Common myeloid progenitor, CD34-positive (primary cell): ENCODE results near the gene MS4A8. TPM values are rescaled to one million over a fixed set of nuclear protein-coding genes. Genes with fewer than 3 reads are reported as not detected.
"Not testable (repeated sequence)": the region's sequence is repeated elsewhere in the genome, so short reads cannot be mapped to it uniquely, and the experiment has no call there.

Source experiments
- CTCF ChIA-PET: fragments of 350-600 bp; sonication (Branson Sonifier 250); formaldehyde crosslinking; loops from one replicate; lab custom pipeline; 2021; ENCODE audit warnings: antibody characterized with exemption; lab: Charles Lee
- POLR2A ChIA-PET: fragments of 350-600 bp; sonication (Branson Sonifier 250); formaldehyde crosslinking; loops from one replicate; lab custom pipeline; 2021; ENCODE audit warnings: antibody characterized with exemption; lab: Charles Lee
- DNase-seq, 3 donors: peaks; one replicate each; pipeline versions ENCODE4 v3.0.0 to v3.0.0-alpha.2; 2013
- H3K27ac ChIP-seq, 2 experiments: 1 replicate in 1 of 2; 2 replicates in 1 of 2; pipeline ENCODE4 v1.7.0; 2013; ENCODE audit warnings: inconsistent platforms in 2 of 2, low read length in 2 of 2, mild to moderate bottlenecking in 2 of 2, low read depth in 1 of 2, moderate library complexity in 1 of 2; ENCODE audit not compliant: severe bottlenecking in 2 of 2, insufficient read depth in 1 of 2, poor library complexity in 1 of 2
- H3K27me3 ChIP-seq, 5 experiments: replicated peaks in 2 of 5; 1 replicate in 3 of 5; 2 replicates in 2 of 5; pipeline versions ENCODE4 v1.6.1 to v1.7.0; 2013; ENCODE audit warnings: low read length in 4 of 5, mild to moderate bottlenecking in 2 of 5, moderate library complexity in 2 of 5, inconsistent platforms in 1 of 5; ENCODE audit not compliant: insufficient read depth in 5 of 5, control insufficient read depth in 4 of 5
- H3K36me3 ChIP-seq, 4 experiments: 1 replicate in 2 of 4; 2 replicates in 2 of 4; pipeline versions ENCODE4 v1.6.1 to v1.7.0; 2013; ENCODE audit warnings: low read length in 3 of 4, control low read depth in 1 of 4, mild to moderate bottlenecking in 1 of 4; ENCODE audit not compliant: control insufficient read depth in 4 of 4, insufficient read depth in 4 of 4
- H3K4me1 ChIP-seq, 4 experiments: 1 replicate in 3 of 4; 2 replicates in 1 of 4; pipeline versions ENCODE4 v1.6.1 to v1.7.1; 2013; ENCODE audit warnings: low read length in 3 of 4, mild to moderate bottlenecking in 3 of 4, control low read depth in 1 of 4, inconsistent platforms in 1 of 4, moderate library complexity in 1 of 4; ENCODE audit not compliant: control insufficient read depth in 4 of 4, insufficient read depth in 4 of 4; ENCODE audit errors: control extremely low read depth in 1 of 4
- H3K4me3 ChIP-seq, 7 experiments: 1 replicate in 4 of 7; 2 replicates in 3 of 7; pipeline versions ENCODE4 v1.5.1 to v1.7.0; 2013; ENCODE audit warnings: mild to moderate bottlenecking in 7 of 7, low read length in 6 of 7, moderate library complexity in 6 of 7, inconsistent platforms in 2 of 7, low read depth in 2 of 7, control low read depth in 1 of 7; ENCODE audit not compliant: insufficient read depth in 4 of 7, control insufficient read depth in 1 of 7; ENCODE audit errors: extremely low read depth in 1 of 7
- H3K9me3 ChIP-seq, 5 experiments: 1 replicate in 4 of 5; 2 replicates in 1 of 5; pipeline versions ENCODE4 v1.6.1 to v1.7.1; 2013; ENCODE audit warnings: low read length in 4 of 5, mild to moderate bottlenecking in 2 of 5, inconsistent platforms in 1 of 5, low read depth in 1 of 5, moderate library complexity in 1 of 5; ENCODE audit not compliant: control insufficient read depth in 4 of 5, insufficient read depth in 2 of 5; ENCODE audit errors: control extremely low read depth in 1 of 5
- WGBS: methylation state at CpG from one replicate; pipeline ENCODE4 v1.1.5; 2013; ENCODE audit not compliant: insufficient coverage; 5-methylcytosine and 5-hydroxymethylcytosine counted together
- polyA plus RNA-seq: library from polyadenylated mRNA; unstranded; fragments of 120-200 nt; gene quantifications from one replicate; pipeline ENCODE4 v1.2.1, GENCODE V29; 2013

MS4A8 gene
- polyA plus RNA-seq = 0.16 TPM

GRCh38 chr11:60699284-60699691 is at the start of gene MS4A8:
MS4A8 (plus strand) TSS chr11:60699612; CDS start chr11:60700861, 1,249 bp downstream.
- ChIA-PET CTCF (interaction anchor here (1.2 to 1.3 kb wide), 2 partner anchors 58 to 64 kb away, joined by 3 to 4 read pairs; no protein-coding TSS in a partner anchor), POLR2A (interaction anchor here (0.6 kb wide), 1 partner anchor 132 kb away, joined by 3 read pairs; no protein-coding TSS in a partner anchor)
- WGBS = no CpG with 5 or more reads among the region's 2 CpGs
- peaks cover 0 to 5% (median under 1%) of the 10 kb centered on the region in 4 experiments for H3K4me1 ChIP-seq
- peak; percentile 11 to 53 (median 35) for DNase-seq
- H3K27ac ChIP-seq = no peak within 1 kb of the TSS
- no peaks in the 10 kb centered on the region for H3K27me3 ChIP-seq
- H3K9me3 ChIP-seq = peaks cover 0 to 10% (median 0%) of the 10 kb centered on the region in 5 experiments
- no peaks in the 10 kb centered on the region for H3K36me3 ChIP-seq
- H3K4me3 ChIP-seq = no peak within 1 kb of the TSS

GRCh38 chr11:60657888-60658287 is 41.5 kb upstream of the MS4A8 start:
- DNase-seq = no peak
- ChIA-PET CTCF (no interaction called here), POLR2A (no interaction called here)
- Histone ChIP-seq H3K4me1 (no peaks in the 10 kb centered on the region), H3K27me3 (no peaks in the 10 kb centered on the region), H3K36me3 (no peaks in the 10 kb centered on the region), H3K27ac (no peak overlapping the region), H3K4me3 (no peak overlapping the region), H3K9me3 (no peaks in the 10 kb centered on the region)
- 96% methylated on average over 4 of the region's 4 CpGs for WGBS

- POLR2A ChIA-PET = no interaction called here
Observed at GRCh38 chr11:60658409-60658808, 41.0 kb upstream of the MS4A8 start.

GRCh38 chr11:60672255-60672654 is 27.2 kb upstream of the MS4A8 start:
- Histone ChIP-seq H3K4me1 (no peaks in the 10 kb centered on the region), H3K27me3 (no peaks in the 10 kb centered on the region), H3K36me3 (no peaks in the 10 kb centered on the region), H3K9me3 (peaks cover 0 to 24% (median 7%) of the 10 kb centered on the region in 5 experiments), H3K4me3 (no peak overlapping the region), H3K27ac (no peak overlapping the region)
- 85% methylated on average over 2 of the region's 3 CpGs for WGBS
- POLR2A ChIA-PET = no interaction called here
- peak in 2 of 3 donors; percentile 1 to 4 for DNase-seq
- CTCF ChIA-PET = no interaction called here

More at GRCh38 chr11:60658409-60658808, 41.0 kb upstream of the MS4A8 start:
- H3K27me3 ChIP-seq = no peaks in the 10 kb centered on the region
- no peaks in the 10 kb centered on the region for H3K36me3 ChIP-seq
- H3K27ac ChIP-seq = no peak overlapping the region
- H3K4me1 ChIP-seq = no peaks in the 10 kb centered on the region
- DNase-seq = no peak
- whole genome bisulfite sequencing = 83% methylated on average over 1 of the region's 1 CpG
- H3K4me3 ChIP-seq = no peak overlapping the region
- CTCF ChIA-PET = no interaction called here
- no peaks in the 10 kb centered on the region for H3K9me3 ChIP-seq

- H3K27ac ChIP-seq, POLR2A ChIA-PET, H3K4me1 ChIP-seq, DNase-seq, H3K27me3 ChIP-seq, H3K4me3 ChIP-seq, H3K36me3 ChIP-seq, CTCF ChIA-PET: not testable (repeated sequence)
- peaks cover 3 to 39% (median 18%) of the 10 kb centered on the region in 5 experiments for H3K9me3 ChIP-seq
- 89% methylated on average over 1 of the region's 2 CpGs for WGBS
Observed at GRCh38 chr11:60678231-60678630, 21.2 kb upstream of the MS4A8 start.

- POLR2A ChIA-PET = no interaction called here
- CTCF ChIA-PET = no interaction called here
Observed at GRCh38 chr11:60679879-60680278, 19.5 kb upstream of the MS4A8 start.

GRCh38 chr11:60680455-60681119 is 18.8 kb upstream of the MS4A8 start:
- no peaks in the 10 kb centered on the region for H3K36me3 ChIP-seq
- H3K27ac ChIP-seq = no peak overlapping the region
- 91% methylated on average over 2 of the region's 3 CpGs for WGBS
- no peak for DNase-seq
- peaks cover 5 to 27% (median 15%) of the 10 kb centered on the region in 5 experiments for H3K9me3 ChIP-seq
- no peak overlapping the region for H3K4me3 ChIP-seq
- H3K27me3 ChIP-seq = no peaks in the 10 kb centered on the region
- no peaks in the 10 kb centered on the region for H3K4me1 ChIP-seq
- ChIA-PET CTCF (no interaction called here), POLR2A (no interaction called here)

More at GRCh38 chr11:60679879-60680278, 19.5 kb upstream of the MS4A8 start:
- DNase-seq = no peak
- no peak overlapping the region for H3K4me3 ChIP-seq
- no peaks in the 10 kb centered on the region for H3K27me3 ChIP-seq
- H3K27ac ChIP-seq = no peak overlapping the region
- no peaks in the 10 kb centered on the region for H3K36me3 ChIP-seq
- H3K9me3 ChIP-seq = peaks cover 5 to 29% (median 15%) of the 10 kb centered on the region in 5 experiments
- no peaks in the 10 kb centered on the region for H3K4me1 ChIP-seq
